ENCODE results near the gene C1orf115. TPM values are rescaled to one million over a fixed set of nuclear protein-coding genes. Genes with fewer than 3 reads are reported as not detected.

Gene C1orf115
- total RNA-seq, 1 experiment from 2014 or later = 33.9 TPM

- Mint-ChIP-seq H3K36me3 (ENCODE audit: insufficient read depth, unreplicated experiment) (no peaks in the 10 kb centered on the region), H3K27me3 (ENCODE audit: insufficient read depth, unreplicated experiment) (peaks cover 7% of the 10 kb centered on the region), H3K4me3 (ENCODE audit: unreplicated experiment) (no peak overlapping the region), H3K27ac (ENCODE audit: unreplicated experiment) (no peak overlapping the region), H3K4me1 (ENCODE audit: low read depth, unreplicated experiment) (no peaks in the 10 kb centered on the region), H3K9me3 (ENCODE audit: unreplicated experiment) (no peaks in the 10 kb centered on the region)
- BruUV-seq (replicated peaks) = no TSS peak
- POLR2A ChIA-PET = no interaction called here
- H3K4me1 ChIP-seq = no peaks in the 10 kb centered on the region
- no peak for TF ChIP-seq CTCF (IDR thresholded peaks at IDR 0.05; ENCODE audit: insufficient read depth in 1 of 2, low read depth in 1 of 2, low read length in 1 of 2, severe bottlenecking in 1 of 2, unreplicated experiment in 1 of 2)
- peaks cover 1% of the 10 kb centered on the region; the same call in 1 of the 2 replicates for H3K27me3 ChIP-seq (replicated peaks; ENCODE audit: control insufficient read depth, insufficient read depth, low read length)
- no peaks in the 10 kb centered on the region for H3K9me3 ChIP-seq
- CTCF ChIA-PET = no interaction called here
- DNase-seq = no peak
- intact Hi-C loops (cut with micrococcal nuclease; ENCODE audit: unreplicated experiment) = no loop called here
- H3K36me3 ChIP-seq (ENCODE audit: control insufficient read depth, insufficient read depth, low read length) = no peaks in the 10 kb centered on the region
- no peak overlapping the region for H3K4me3 ChIP-seq (ENCODE audit: low read depth, low read length)
Observed at GRCh38 chr1:220655509-220655908, 34.7 kb upstream of the C1orf115 start.

- no peak for TF ChIP-seq CTCF (IDR thresholded peaks at IDR 0.05; ENCODE audit: insufficient read depth in 1 of 2, low read depth in 1 of 2, low read length in 1 of 2, severe bottlenecking in 1 of 2, unreplicated experiment in 1 of 2)
- Histone ChIP-seq H3K4me3 (ENCODE audit: low read depth, low read length) (no peak overlapping the region), H3K4me1 (no peaks in the 10 kb centered on the region), H3K9me3 (no peaks in the 10 kb centered on the region), H3K36me3 (ENCODE audit: control insufficient read depth, insufficient read depth, low read length) (no peaks in the 10 kb centered on the region), H3K27me3 (replicated peaks; ENCODE audit: control insufficient read depth, insufficient read depth, low read length) (peaks cover 1% of the 10 kb centered on the region; the same call in 1 of the 2 replicates)
- intact Hi-C loops (cut with micrococcal nuclease; ENCODE audit: unreplicated experiment) = no loop called here
- ChIA-PET POLR2A (no interaction called here), CTCF (no interaction called here)
- H3K36me3 Mint-ChIP-seq (ENCODE audit: insufficient read depth, unreplicated experiment) = no peaks in the 10 kb centered on the region
- BruUV-seq (replicated peaks) = no TSS peak
- no peak for DNase-seq
- H3K9me3 Mint-ChIP-seq (ENCODE audit: unreplicated experiment) = no peaks in the 10 kb centered on the region
- peaks cover 12% of the 10 kb centered on the region for H3K27me3 Mint-ChIP-seq (ENCODE audit: insufficient read depth, unreplicated experiment)
- H3K27ac Mint-ChIP-seq (ENCODE audit: unreplicated experiment) = no peak overlapping the region
- H3K4me3 Mint-ChIP-seq (ENCODE audit: unreplicated experiment) = no peak overlapping the region
- no peaks in the 10 kb centered on the region for H3K4me1 Mint-ChIP-seq (ENCODE audit: low read depth, unreplicated experiment)
Observed at GRCh38 chr1:220655961-220656740, 34.0 kb upstream of the C1orf115 start.

GRCh38 chr1:220666349-220666748 is 23.8 kb upstream of the C1orf115 start:
- Mint-ChIP-seq H3K27me3 (ENCODE audit: insufficient read depth, unreplicated experiment) (peaks cover 20% of the 10 kb centered on the region), H3K27ac (ENCODE audit: unreplicated experiment) (no peak overlapping the region), H3K9me3 (ENCODE audit: unreplicated experiment) (no peaks in the 10 kb centered on the region), H3K4me3 (ENCODE audit: unreplicated experiment) (no peak overlapping the region), H3K36me3 (ENCODE audit: insufficient read depth, unreplicated experiment) (no peaks in the 10 kb centered on the region), H3K4me1 (ENCODE audit: low read depth, unreplicated experiment) (no peaks in the 10 kb centered on the region)
- Histone ChIP-seq H3K4me3 (ENCODE audit: low read depth, low read length) (no peak overlapping the region), H3K27me3 (replicated peaks; ENCODE audit: control insufficient read depth, insufficient read depth, low read length) (no peaks in the 10 kb centered on the region), H3K9me3 (no peaks in the 10 kb centered on the region), H3K36me3 (ENCODE audit: control insufficient read depth, insufficient read depth, low read length) (no peaks in the 10 kb centered on the region), H3K4me1 (no peaks in the 10 kb centered on the region)
- ChIA-PET POLR2A (no interaction called here), CTCF (no interaction called here)
- TF ChIP-seq CTCF (IDR thresholded peaks at IDR 0.05; ENCODE audit: insufficient read depth in 1 of 2, low read depth in 1 of 2, low read length in 1 of 2, severe bottlenecking in 1 of 2, unreplicated experiment in 1 of 2) = no peak
- DNase-seq = no peak
- intact Hi-C loops (cut with micrococcal nuclease; ENCODE audit: unreplicated experiment) = no loop called here
- no TSS peak for BruUV-seq (replicated peaks)

Measured in Caco-2 (cell line).